GM10266 (cell line): ENCODE data around the gene TBL1X.

Source experiments
- DNase-seq: peaks from one replicate; pipeline ENCODE4 v3.0.0; 2012; ENCODE audit errors: extremely low spot score
- TF ChIP-seq, protein P1 (sequence below): IDR thresholded peaks from 2 replicates; pipeline ENCODE4 v1.5.1; 2012; ENCODE audit warnings: mild to moderate bottlenecking, low read depth; ENCODE audit not compliant: control insufficient read depth, insufficient read depth; ENCODE audit errors: missing control alignments

The TBL1X gene

DNA sequence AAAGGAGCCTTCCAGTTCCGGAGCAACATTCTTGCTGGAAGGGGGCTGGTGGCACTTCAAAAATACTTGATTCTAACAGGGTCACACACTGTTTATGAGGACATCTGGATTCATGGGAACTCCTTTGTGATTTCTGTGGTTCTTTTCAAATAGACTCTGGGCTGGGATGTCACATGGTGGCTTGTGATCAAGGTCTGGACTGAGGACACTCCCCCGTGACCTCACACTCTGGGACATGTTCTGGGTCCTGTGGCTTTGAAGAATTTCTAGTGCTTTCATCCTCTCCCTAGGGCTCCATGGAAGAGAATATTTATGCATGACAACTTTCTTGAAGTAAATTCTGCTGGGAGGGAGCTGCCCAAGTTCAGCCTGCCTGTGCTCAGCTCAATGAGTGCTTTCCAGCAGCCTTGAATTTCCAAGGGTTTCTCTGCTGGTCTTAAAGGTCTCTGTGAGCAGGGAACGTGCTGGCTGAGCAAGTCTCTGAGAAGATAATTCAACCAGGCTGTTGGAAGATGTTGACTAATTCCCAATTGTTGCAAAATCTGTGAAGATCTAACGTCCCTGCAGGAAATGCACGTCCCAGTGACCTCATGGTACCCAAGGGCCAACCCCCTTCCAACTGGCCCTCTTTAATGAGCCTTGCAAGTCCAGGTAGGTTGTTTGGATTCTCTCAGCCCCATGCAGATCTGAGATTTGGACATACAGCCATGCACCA lies 264.5 kb downstream of the TBL1X start:
- TF ChIP-seq, protein P1, sequence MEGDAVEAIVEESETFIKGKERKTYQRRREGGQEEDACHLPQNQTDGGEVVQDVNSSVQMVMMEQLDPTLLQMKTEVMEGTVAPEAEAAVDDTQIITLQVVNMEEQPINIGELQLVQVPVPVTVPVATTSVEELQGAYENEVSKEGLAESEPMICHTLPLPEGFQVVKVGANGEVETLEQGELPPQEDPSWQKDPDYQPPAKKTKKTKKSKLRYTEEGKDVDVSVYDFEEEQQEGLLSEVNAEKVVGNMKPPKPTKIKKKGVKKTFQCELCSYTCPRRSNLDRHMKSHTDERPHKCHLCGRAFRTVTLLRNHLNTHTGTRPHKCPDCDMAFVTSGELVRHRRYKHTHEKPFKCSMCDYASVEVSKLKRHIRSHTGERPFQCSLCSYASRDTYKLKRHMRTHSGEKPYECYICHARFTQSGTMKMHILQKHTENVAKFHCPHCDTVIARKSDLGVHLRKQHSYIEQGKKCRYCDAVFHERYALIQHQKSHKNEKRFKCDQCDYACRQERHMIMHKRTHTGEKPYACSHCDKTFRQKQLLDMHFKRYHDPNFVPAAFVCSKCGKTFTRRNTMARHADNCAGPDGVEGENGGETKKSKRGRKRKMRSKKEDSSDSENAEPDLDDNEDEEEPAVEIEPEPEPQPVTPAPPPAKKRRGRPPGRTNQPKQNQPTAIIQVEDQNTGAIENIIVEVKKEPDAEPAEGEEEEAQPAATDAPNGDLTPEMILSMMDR: no peak
- no peak for DNase-seq

DNA sequence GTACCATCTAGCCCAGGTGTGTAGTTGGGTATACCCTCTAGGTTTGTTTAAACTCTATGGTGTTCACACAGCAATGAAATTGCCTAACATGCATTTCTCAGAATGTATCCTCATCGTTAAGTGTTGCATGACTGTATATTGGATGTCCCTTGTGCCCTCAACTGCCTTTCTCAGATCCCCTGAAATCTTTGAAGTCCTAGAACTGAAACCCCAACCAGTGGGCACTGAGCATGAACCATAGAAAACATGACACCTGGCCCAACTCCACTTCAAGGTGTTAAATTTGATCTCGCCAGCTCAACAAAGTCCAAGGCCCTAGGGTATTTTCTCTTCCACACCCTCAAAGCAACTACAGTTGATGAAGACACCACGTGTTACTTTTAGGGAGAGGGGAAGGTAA lies 265.2 kb downstream of the TBL1X start:
- no peak for DNase-seq
- TF ChIP-seq, protein P1: no peak

DNA sequence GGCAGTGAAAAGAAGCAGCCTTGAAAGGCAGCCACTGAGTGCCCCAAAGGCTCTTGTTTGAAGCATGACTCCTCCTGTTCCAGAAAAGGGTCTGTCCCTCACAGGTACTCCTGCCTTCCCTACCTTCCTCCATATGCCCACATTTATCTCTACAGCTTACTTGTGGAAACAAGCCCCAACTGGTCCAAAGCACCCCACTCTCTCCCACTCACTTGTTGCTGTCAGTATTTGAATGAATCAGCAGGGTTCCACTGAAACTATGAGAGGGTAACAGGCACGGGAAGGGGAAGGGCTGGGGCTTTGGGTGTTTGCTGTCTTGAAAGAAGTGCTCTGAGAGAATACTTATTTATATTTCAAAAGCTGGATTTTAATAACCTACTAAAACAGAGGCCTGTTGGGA lies 265.9 kb downstream of the TBL1X start:
- no peak for DNase-seq
- TF ChIP-seq, protein P1: no peak

DNA sequence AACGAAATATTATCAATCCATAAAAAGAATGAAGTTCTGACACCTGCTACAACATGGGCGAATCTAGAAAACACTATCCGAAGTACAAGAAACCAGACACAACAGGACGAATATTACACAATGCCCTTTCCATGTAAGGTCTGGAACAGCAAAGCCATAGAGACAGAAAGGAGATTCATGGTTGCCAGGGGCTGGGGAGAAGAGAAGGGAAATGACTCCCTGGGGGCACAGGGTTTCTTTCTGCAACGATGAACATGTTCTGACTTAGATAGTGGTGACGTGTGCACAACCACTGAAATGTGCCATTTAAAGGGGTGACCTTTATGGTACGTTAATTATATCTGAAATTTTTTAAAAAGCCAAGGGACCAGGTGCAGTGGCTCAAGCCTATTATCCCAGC lies 272.5 kb downstream of the TBL1X start:
- DNase-seq: no peak

DNA sequence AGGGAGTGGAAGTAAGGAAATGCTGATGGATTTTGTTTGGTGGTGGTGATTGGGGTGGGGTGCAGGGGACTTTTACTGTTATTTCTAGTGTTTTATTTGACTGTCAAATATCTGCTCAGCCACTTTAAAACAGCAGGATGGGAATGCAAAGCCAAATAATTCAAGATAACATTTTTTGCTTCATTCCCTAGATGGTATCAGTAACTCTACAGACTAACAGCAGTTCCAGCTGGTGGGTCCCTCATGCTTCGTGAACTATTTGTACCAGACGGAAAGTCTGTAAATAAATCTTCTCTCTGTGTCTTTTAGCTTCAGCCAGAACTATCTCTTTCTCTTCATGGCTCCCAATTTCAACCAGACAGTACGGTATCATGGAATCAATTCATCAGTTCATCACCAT lies 273.3 kb downstream of the TBL1X start:
- TF ChIP-seq, protein P1: no peak
- no peak for DNase-seq

More for the DNA sequence above, 272.5 kb downstream of the TBL1X start:
- TF ChIP-seq, protein P1: no peak

DNA sequence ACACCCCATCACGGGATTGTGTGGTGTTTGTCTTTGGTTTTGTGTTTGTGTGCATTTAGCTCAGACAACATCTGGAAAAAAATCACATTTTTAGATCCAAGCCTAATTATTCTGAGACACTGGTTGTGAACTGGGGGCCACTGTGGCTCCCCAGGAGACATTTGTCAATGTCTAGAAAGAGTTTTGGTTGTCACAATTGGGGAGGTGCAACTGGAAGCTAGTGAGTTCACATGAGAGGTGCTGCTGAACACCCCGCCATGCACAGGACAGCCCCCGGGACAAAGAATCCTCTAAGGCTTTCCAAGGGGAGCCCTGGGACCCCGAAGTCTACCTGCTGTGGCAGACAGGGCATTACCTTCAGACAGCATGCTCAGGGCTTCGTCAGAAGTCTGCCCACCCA lies 274.3 kb downstream of the TBL1X start:
- no peak for DNase-seq
- TF ChIP-seq, protein P1: no peak

DNA sequence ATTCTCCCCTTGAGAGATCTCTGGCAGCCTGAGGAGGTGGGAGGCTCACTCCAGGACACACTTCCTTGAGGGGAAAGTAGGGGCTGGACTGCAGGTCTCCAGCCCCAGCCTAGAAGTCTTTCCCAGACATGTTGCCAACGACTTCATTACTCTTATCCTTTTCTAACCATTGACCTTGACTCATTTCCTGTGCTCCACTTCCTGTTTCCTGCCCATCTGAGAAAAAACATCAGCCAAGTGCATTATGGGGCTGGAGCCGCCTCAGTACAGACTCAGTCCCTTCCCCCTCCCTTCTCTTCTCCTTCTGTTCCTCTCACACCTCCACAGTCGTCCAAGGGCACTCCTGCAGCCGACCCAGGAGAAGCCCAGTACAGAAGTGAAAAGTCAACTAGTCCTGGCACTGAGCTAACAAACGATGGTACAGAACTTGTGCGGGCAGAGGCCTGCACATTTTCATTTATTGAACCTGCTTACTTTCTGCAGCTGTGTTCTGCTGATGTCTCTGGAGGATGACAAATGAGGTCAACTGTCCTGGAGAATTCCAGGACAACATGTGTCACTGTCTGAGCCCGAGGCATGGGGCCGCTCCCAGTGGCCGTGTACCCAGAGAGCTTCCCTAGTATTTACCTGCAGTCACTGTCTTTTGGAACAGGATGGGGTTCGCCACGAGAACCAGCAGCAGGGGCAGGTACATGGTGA lies 280.7 kb downstream of the TBL1X start:
- TF ChIP-seq, protein P1: no peak
- DNase-seq: no peak
